Measurements from ENCODE around the gene PLCB2. TPM values are rescaled to one million over a fixed set of nuclear protein-coding genes. Genes with fewer than 3 reads are reported as not detected.

PLCB2 gene
- total and polyA plus RNA-seq, 12 donors = 2.5 to 100 (median 24.3) TPM

DNA sequence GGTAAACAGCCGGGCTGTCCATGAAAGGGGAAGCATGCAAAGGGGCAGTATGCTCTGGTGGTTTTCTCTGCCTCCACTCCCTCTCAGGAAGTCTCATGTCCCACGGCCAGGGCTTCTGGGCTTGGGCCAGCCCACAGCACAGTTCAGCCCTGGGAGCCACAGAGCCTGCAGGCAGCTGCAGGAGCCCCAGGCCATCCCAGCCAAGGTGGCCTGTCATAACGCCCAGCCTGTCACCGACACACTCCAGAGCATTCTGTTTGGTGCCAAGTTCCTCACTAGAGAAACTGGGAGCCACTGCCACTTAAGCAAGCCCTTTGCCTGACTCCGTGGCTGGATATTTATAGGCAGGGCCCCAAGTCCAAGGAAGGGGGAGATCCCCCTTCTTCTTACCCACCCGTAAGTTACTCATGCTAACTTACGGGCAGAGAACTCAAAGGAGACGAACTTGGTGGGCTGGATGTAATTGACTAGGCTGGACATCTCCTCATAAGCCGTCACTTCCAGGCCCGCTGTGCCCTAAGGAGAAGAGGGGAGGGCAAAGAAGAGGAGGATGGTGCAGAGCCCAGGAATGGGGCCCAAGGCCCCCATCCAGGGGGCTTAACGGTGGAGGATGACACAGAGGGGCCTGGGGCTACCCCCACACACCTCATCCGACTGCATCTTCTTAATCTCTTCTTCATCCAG, 11.7 kb downstream of the PLCB2 start:
- no peak overlapping the region for H3K27ac ChIP-seq
- no peak overlapping the region for H3K4me3 ChIP-seq
- intact Hi-C loops (cut with DNase I) = no loop called here
- DNase-seq = no peak
- peaks cover 3% of the 10 kb centered on the region for H3K27me3 ChIP-seq
- no peaks in the 10 kb centered on the region for H3K36me3 ChIP-seq (replicated peaks in 1 of 2)
- H3K9me3 ChIP-seq (replicated peaks in 1 of 3) = no peaks in the 10 kb centered on the region
- WGBS, 4 donors = 67 to 78% (median 75%) methylated on average over 11 to 12 of the region's 12 CpGs
- peaks cover 4 to 5% of the 10 kb centered on the region in 2 donors for H3K4me1 ChIP-seq (replicated peaks in 1 of 2)
- TF ChIP-seq, protein P1, sequence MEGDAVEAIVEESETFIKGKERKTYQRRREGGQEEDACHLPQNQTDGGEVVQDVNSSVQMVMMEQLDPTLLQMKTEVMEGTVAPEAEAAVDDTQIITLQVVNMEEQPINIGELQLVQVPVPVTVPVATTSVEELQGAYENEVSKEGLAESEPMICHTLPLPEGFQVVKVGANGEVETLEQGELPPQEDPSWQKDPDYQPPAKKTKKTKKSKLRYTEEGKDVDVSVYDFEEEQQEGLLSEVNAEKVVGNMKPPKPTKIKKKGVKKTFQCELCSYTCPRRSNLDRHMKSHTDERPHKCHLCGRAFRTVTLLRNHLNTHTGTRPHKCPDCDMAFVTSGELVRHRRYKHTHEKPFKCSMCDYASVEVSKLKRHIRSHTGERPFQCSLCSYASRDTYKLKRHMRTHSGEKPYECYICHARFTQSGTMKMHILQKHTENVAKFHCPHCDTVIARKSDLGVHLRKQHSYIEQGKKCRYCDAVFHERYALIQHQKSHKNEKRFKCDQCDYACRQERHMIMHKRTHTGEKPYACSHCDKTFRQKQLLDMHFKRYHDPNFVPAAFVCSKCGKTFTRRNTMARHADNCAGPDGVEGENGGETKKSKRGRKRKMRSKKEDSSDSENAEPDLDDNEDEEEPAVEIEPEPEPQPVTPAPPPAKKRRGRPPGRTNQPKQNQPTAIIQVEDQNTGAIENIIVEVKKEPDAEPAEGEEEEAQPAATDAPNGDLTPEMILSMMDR (IDR thresholded peaks at IDR 0.05) = no peak
- no peak for TF ChIP-seq POLR2A (IDR thresholded peaks at IDR 0.05)

DNA sequence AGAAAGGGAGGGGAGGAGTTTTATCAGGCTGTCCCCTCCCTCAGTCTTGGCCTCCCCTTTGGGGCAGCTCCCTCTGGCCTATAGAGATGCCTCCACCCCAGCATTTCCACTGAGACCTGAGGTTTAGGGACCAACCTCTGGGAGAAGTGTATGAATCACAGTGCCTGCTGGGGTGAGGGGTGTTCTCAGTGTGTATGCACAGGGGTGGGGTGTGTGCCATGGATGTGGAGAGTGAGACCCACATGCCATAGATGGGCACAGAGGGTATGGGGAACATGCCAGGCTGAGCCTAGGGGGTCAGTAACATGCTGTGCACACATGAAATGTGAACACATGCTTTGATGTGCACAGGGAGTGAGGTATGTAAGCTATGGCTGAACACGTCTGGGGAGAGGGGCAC, 12.4 kb downstream of the PLCB2 start:
- peaks cover 3% of the 10 kb centered on the region for H3K27me3 ChIP-seq
- H3K9me3 ChIP-seq (replicated peaks in 1 of 3) = no peaks in the 10 kb centered on the region
- intact Hi-C loops (cut with DNase I) = no loop called here
- 69 to 83% (median 75%) methylated on average over 1 of the region's 1 CpG for WGBS, 4 donors
- no peak overlapping the region for H3K27ac ChIP-seq
- no peak for DNase-seq
- no peaks in the 10 kb centered on the region for H3K36me3 ChIP-seq (replicated peaks in 1 of 2)
- TF ChIP-seq POLR2A (IDR thresholded peaks at IDR 0.05) = no peak
- TF ChIP-seq, protein P1 (IDR thresholded peaks at IDR 0.05) = no peak
- peaks cover 7 to 8% of the 10 kb centered on the region in 2 donors for H3K4me1 ChIP-seq (replicated peaks in 1 of 2)
- no peak overlapping the region for H3K4me3 ChIP-seq

DNA sequence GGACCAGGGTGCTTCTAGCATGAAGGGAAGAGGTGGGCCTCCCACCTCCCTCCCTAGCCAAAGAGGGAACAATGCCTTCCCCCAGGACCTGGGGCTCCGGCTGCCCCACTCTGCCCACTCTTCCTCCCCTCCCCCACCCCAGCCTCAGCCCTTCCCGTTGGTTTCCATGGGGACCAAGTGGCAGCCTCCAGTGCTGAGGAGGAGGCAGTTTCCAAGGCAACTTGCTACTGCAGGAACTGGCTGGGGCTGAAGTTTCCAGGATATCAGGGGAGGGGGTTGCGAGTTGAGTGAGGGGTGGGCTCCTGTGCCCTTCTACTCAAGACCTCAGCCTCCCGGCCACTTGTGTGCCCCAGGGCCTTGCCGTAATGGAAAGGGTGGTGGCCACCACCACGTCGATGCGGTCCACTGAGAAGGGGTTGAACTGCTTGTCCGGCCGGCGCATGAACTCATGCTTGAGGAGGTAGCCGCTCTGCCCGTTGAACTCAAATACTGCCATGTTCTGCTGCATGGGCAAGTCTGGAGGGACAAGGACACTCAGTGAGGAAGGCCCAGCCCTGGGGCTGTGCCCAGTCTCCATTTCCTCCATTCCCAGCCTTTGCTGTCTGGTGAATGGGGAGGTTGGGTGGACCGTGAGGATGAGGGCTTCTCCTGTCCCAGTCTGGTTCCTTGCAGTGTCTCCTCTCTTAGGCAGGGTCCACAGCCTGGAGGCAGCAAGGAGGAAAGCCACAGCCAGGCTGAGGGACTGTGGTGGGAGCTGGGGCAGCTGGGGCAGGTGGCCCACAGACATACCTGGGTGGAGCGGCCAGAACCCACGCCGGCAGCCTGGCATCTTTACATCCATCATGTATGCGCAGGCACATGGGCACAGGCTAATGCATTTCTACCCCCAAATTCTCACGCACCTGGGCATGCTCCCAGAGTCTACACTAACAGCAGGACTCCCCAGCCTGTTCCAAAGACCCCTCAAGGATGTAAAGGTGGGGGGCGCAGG, 13.5 kb downstream of the PLCB2 start:
- WGBS, 4 donors = 89 to 95% (median 89%) methylated on average over 4 to 20 of the region's 20 CpGs
- intact Hi-C loops (cut with DNase I) = no loop called here
- Histone ChIP-seq H3K4me1 (replicated peaks in 1 of 2) (peaks cover 7 to 8% of the 10 kb centered on the region in 2 donors), H3K27me3 (peaks cover 3% of the 10 kb centered on the region), H3K4me3 (no peak overlapping the region), H3K9me3 (replicated peaks in 1 of 3) (no peaks in the 10 kb centered on the region), H3K36me3 (replicated peaks in 1 of 2) (no peaks in the 10 kb centered on the region), H3K27ac (no peak overlapping the region)
- no peak for DNase-seq
- no peak for TF ChIP-seq POLR2A (IDR thresholded peaks at IDR 0.05)
- TF ChIP-seq, protein P1 (IDR thresholded peaks at IDR 0.05) = no peak

DNA sequence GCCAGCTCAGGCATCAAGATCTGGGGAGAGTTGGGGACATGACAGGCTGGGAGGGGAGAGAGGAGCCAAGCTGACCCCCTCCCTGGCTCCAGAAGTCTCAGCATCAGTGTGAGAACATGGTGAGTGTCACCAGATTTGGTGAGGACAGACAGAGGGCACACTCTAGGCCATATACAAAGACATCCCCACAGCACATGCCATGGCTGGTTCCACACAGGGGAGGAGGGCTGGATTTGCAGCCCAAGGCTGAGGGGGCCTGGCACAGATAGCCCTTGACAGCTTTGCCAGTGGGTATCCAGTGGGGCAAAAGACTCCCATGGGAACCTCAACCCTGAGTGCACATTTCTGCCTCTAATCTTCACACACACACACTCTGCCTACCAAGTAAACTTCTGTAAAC, 14.7 kb downstream of the PLCB2 start:
- peaks cover 7 to 8% of the 10 kb centered on the region in 2 donors for H3K4me1 ChIP-seq (replicated peaks in 1 of 2)
- no peak overlapping the region for H3K27ac ChIP-seq

More for the DNA sequence above, 14.7 kb downstream of the PLCB2 start:
- Histone ChIP-seq H3K9me3 (replicated peaks in 1 of 3) (no peaks in the 10 kb centered on the region), H3K36me3 (replicated peaks in 1 of 2) (no peaks in the 10 kb centered on the region), H3K27me3 (peaks cover 3% of the 10 kb centered on the region), H3K4me3 (no peak overlapping the region)
- TF ChIP-seq, protein P1 (IDR thresholded peaks at IDR 0.05) = no peak
- no peak for TF ChIP-seq POLR2A (IDR thresholded peaks at IDR 0.05)
- DNase-seq = no peak
- intact Hi-C loops (cut with DNase I) = no loop called here
